Epidermal melanocyte (primary cell): ENCODE measurements around the gene PRCC.

Experiments
- DNase-seq: peaks from one replicate; pipeline ENCODE4 v3.0.0; 2011; ENCODE audit warnings: low spot score; ENCODE audit not compliant: insufficient read length

The PRCC gene, protein sequence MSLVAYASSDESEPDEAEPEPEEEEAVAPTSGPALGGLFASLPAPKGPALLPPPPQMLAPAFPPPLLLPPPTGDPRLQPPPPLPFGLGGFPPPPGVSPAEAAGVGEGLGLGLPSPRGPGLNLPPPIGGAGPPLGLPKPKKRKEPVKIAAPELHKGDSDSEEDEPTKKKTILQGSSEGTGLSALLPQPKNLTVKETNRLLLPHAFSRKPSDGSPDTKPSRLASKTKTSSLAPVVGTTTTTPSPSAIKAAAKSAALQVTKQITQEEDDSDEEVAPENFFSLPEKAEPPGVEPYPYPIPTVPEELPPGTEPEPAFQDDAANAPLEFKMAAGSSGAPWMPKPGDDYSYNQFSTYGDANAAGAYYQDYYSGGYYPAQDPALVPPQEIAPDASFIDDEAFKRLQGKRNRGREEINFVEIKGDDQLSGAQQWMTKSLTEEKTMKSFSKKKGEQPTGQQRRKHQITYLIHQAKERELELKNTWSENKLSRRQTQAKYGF

DNA sequence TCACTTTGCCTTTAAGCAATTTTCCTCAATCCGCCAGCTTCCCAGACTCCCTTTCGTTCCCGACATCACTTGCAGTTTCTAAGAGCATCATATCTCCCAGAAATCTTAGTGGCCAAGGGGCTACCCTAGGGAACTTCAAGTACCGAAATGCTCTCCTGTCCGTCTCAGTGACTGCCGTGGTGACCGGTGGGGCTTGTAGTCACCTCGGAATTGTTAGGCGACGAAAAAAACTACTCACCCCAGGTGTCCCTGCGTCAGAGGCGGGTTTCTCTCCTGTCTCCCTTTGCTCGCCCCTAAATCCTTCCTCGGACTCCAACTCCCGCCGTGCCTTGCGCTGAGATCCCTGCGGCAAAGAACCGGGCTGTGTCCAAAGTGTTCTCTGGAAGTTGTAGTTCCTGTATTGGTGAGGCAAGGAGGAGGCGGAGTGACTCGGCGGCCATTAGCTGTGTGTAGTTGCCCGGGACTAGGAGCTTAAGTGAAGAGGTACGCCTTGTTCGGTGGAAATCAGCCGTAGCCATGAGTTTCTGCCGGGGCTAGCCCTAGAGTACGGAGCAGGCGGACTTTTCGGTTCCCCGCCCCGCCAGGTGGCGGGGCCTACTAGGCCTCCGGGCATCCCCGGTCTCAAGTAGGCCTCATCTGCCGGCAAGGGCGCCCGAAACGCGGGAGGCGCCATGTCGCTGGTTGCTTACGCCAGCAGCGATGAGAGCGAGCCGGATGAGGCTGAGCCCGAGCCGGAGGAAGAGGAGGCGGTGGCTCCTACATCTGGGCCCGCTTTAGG is at the start of gene PRCC:
Gene PRCC, plus strand, starts transcription at position 435 of the 778 bp plus-strand sequence. Its CDS starts 237 bp downstream, at position 672.
- DNase-seq = peak; percentile 94

DNA sequence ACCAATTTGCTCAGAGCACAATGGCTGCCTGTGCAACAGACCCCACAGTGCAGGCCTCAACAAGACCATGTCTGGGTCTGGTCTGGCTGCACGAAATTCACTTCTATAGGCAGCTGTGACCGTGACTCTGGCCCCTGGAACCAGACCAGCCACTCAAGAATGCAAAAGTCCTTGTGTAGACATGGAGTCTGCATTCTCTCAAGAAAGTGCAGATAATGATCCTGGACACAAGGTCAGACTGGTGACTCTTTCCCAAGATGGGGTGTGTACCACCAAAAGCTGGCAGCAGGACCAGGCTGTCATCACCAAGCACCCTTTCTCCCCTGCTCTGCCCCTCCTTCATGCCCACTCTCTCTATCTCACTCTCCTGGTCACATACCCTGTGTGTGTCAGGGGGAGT is 46.2 kb upstream of the PRCC start:
- peak; percentile 8 for DNase-seq

DNA sequence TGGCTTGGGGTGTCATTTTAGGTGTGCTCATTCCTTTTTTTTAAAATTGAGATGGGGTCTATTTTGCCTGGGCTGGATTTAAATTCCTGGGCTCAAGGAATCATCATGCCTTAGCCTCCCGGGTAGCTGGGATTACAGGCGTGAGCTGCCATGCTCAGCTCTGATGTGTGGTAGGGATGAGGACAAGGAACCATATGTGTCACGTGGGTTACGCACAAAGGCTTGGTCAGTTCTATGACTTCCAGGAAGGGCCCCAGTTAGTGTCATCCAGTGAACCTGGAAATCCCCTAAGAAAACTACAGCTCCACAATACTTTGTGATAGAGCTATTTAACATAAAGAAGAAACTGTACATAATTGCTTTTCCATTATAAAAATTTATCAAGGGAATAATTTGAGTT is 45.8 kb upstream of the PRCC start:
- DNase-seq = no peak

DNA sequence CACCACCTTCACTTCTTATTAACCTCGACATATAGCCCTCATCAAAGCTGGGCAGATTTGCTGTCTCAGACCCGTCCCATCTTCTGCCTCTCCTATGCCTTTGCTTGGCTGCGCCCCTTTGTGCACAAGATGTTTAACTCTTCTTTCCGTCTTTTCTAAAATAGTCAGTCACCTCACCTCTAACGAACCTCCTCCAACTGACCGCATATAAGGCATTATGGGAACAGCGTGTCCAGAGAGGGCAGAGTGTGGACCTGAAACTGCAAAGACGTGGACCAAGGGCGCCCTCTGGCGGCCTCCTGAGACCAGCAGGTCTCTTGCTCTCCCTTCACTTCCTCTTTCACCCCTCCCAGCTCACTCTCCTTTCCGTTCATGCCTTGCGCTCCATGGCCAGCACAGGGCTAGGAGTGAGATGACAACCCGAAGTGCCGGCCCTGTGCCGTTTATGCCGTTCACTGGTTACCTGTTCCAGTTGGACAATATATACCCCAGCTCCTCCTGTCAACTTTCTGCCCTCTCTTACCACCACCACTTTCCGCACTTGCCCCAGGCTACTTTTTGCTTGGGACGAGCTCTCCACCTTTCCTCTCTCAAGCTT is 41.6 kb upstream of the PRCC start:
- peak; percentile 88 for DNase-seq

DNA sequence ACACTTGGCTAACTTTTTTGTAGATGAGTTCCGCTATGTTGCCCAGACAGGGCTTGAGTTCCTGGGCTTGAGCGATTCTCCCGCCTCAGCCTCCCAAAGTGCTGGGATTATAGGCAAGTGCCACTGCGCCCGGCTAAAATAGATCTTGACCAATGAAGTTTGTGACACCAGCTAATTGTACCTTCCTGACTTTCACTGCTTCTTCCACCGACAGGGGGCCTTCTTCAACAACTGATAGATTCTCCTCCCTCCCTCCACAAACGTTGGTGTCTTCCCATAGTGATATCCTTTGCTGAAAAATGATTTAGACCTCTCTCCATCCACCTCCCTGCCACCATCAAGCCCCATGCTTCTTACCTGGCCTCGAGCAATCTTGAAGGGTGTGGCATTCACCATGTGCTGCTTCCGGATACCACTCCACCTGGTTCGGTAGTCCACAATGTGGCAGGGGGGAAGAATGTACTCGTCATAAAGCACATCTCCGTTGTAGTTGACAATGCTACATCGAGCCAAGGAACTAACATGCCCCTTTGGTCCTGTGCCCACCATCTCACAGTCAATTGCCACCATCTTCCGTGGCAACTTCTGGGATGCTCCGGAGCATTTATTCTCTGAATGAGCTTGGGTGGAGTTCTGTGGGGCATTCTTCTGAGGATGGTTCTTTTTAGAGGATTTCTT is 40.6 kb upstream of the PRCC start:
- DNase-seq = peak; percentile 43

DNA sequence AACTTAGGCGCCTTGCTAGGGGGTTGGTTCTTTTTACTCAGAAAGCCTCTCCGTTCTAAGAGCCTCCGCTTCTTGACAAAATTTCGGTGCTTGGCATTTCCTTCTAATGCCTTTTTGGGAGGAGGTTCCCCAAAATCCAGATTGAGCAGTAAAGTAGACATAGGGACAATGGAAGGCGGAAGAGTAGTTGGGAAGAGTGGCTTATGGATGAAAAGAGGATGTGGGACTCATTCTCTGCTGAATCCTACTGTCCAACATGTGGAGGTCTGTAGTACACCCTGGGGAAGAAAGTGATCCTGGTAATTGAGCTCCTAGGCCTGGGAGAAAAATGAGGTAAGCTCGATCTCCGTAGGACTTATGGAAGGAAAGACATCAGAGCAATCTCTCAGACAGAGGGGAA is 39.8 kb upstream of the PRCC start:
- DNase-seq = no peak

DNA sequence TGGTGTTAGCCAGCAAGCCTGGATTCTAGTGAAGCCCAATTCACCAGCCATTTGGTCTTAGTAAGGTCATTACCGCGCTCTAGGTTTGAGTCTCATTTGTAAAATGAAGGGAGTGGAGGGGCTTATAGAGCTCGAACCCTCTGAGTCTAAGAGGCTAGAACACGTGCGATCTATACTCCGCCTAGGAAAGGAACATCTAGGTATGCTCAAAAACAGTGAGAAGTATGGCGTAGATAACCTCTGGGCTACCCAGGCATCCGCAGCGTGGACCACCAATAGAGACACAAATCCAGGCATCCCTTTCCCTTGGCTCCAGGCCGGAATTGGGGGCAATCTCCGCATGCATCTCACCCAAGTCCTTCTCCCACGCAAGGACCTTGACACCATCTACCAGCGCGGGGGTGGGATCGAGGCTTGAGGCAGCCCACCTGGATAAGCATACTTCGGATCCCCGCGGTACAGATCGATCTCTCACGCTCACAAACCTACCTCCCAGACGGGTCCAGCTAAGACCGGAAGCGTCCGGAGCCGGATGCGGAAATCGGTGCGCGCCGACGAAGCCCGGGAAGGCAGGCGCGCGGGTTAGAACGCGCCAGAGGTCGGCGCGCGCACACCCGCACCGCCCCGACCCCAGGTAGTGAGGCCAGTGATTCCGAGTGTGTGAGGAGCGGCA is 39.3 kb upstream of the PRCC start, which contains the start of gene METTL25B:
Gene METTL25B, plus strand, starts transcription at position 544 of the 673 bp plus-strand sequence. CDS start 636 bp downstream, outside the sequence.
- peak; percentile 85 for DNase-seq

DNA sequence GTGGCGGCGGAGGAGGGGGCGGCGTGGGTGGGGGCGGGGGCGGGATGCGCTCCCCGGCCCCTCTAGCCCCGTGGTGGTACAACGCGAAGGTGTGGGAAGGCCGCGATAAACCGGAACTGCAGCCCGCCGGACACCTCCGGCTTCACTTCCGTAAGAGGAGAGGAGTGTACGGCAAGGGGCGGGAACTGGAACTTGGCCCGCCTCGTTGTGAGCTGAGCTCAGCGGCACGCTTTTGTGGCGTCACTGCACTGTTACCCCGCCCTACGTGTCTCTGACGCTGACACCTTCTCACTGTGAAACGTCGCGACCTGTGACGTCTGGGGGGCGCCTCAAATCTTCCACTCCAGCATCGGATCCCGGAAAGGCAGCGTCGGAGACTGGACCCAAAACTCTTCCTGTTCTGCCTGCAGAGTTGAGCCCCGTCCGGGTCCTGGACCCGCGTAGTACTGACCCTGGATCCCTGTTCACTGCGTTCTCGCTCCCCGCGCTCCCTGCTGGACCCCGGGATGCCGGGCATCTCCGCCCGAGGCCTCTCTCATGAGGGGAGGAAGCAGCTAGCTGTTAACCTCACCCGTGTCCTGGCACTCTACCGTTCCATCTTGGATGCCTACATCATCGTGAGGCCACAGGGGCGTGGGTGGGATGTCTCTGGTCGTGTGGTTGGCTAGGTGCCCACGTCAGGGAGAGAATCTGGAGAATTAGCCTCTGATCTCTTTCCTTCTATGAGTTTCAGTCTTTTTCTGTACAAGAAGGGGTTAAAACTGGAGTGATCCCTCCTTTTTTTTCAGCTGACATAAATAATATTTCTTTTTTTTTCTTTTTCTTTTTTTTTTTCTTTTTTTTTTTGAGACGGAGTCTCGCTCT is 38.5 kb upstream of the PRCC start, which contains the start of gene ISG20L2:
Gene ISG20L2, minus strand, starts transcription at position 168 of the 864 bp plus-strand sequence. CDS start 1,114 bp downstream, outside the sequence.
- peak; percentile 92 for DNase-seq

DNA sequence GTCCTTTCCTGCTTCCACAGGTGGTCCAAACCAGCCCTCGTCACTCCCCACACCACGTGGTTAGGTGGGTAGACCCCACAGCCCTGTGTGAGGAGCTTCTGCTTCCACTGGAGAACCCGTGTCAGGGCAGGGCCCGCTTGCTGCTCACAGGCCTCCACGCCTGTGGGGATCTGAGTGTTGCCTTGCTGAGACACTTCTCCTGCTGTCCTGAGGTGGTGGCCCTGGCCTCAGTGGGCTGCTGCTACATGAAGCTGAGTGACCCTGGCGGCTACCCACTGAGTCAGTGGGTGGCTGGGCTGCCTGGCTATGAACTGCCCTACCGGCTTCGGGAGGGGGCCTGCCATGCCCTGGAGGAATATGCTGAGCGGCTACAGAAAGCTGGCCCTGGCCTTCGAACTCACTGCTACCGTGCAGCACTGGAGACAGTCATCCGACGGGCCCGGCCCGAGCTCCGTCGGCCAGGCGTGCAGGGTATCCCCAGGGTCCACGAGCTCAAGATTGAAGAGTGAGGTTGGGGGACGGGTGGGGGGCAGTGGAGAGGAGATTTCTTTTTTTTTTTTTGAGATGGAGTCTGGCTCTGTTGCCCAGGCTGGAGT is 33.2 kb upstream of the PRCC start:
- DNase-seq = no peak

DNA sequence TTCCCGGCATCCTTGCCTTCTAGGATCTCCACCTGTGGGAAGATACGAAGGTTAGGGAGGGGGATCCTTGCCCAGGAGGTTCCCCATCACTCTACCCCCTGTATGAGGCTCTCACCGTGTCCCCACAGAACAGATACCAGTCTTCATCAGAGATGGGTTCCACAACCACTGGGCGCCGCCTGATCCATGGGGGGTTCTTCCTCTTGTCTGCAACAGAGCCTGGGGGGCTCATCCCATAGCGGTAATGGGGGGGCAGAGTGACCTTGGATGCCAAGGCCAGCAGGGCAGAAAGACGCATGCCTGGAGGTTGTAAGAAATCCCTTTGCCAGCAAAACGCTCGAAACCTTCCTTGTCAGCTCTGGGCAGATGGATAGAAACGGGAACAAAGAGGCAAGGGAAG is 28.9 kb upstream of the PRCC start:
- DNase-seq = no peak

DNA sequence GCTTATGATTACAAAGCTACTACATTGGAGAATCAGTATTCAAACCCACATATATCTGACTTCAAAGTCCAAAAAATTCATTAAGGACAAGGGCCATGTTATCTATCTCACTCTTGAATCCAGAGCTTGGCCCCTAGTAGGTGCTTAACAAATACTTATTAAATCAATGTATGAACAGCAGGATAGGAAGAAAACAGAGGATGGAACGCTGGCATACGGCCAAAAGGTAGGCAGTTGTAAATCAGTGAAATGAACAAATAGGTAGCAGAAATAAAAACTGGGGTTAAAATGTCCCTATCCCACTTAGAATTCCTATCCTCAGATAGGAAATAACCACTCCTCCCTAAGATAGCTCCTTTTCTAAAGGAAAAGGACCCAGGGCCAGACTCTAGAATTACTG is 28.4 kb upstream of the PRCC start:
- no peak for DNase-seq

DNA sequence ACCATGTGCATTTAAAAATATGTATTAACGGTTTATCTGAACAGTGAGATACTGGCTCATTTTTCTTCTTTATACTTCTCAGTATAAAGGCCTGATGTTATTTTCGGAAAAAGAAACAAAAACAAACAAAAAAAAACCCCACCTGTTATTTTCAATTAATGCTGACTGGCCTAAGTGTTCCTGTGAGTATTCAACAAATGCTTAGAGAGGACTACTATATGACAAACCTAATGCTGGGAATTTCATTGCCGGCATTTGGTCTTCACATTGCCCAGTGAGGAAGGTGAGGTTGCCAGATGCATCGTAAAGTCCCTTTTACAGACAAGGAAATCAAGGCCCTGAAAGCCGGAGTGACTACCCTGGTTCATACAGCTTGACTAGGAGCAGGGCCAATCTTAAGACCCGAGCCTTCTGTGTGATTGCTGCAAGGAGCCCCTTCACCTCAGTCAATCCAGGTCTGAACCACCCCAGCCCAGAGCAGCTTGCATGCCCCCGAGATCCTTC is 27.0 kb upstream of the PRCC start:
- no peak for DNase-seq

DNA sequence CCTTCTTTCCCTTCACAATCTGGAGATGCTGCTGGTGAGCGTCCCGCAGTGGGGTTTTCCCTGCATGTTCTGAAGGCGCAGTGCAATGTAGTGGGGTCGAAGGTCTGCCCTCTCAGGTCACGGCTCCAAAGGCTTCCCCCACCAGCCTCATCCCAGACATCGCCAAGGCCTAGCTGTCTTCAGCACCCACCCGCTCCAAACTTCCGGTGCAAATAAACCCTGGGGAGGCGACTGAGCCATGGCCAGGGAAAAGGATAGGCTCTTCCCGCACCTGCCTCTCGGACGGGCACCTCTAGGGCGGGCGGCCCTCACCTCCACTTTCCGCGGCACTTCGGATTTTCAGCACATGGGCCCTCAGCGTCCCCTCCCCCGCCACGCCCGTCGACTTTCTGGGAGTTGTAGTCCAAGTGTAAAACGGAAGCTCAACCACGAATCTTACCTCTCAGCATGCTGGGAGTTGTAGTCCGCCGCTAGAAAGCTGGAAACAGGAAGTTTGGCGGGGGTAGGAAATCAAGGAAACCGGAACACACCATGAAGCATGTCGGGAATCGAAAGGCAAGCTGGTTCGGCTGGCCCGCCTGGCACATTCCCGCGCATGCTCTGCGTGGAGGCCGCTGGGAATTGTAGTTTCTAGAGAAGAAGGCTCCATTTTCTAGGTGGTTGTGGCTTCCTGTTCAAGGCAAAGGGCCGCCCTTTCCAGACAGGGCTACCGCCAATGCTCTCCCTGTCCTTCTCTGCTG is 26.4 kb upstream of the PRCC start, which contains the start of gene MRPL24:
Gene MRPL24, minus strand, starts transcription at position 348 of the 740 bp plus-strand sequence. CDS start 2,384 bp downstream, outside the sequence.
- DNase-seq = peak; percentile 98

DNA sequence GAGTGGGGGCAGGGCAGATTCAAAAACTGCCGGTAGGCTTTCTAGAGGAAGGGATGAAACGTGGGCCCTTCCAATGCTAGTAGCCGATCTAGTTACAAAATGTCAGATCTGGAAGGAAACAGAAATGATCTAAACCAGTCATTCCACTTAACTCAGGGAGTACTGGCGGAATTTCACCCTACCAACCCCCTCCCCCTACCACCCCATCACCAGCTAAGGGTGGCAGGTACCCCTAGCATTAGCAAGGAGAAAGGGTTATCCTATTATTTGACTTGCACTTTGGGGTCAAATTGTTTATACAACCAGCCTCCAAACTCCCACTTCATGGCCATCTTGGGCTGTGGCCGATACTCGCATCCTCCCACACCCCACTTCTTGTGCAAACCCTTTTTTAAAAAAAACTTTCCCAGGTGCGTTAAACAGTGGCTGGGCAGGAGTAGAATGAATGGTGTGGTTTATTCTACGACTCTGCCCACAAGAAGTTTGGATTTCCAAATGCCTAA is 25.8 kb upstream of the PRCC start:
- no peak for DNase-seq

DNA sequence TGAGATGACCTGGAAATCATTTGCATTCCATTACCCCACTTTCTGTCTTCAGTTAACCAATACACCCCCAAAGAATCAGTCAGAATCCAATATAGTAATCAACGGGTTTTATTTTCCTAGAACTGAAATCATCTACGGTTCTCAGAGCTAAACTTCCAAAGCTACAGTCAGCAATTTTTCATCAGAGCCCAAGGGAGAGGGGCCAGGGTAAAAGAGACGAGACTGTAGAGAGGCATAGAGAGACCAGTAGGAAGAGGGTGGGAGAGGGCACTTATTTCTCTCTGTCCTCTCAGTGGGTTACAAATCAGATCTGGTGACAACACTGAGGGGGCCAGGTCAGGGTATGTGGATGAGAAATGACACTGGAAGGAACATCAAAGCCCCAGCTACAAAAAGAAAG is 25.3 kb upstream of the PRCC start:
- no peak for DNase-seq

DNA sequence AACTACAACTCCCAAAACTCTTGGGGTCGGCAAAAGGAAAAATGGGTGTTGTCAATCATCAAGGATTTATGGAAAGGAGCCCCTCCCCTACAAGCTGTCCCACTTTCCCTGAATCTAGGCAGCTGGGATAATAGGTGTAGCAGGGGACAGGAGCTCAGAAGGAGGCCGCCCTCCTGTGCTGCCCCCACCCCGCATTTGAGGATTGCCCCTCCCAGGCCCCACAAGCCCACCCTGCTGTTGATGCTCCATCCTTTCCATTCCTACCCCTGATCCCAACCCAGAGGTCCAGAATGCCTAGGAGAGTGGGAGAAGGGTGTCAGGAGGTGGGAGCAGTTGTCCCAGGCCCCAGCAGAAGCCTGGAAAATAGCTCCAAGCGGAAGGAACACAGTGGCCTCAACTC is 24.5 kb upstream of the PRCC start:
- DNase-seq = no peak

DNA sequence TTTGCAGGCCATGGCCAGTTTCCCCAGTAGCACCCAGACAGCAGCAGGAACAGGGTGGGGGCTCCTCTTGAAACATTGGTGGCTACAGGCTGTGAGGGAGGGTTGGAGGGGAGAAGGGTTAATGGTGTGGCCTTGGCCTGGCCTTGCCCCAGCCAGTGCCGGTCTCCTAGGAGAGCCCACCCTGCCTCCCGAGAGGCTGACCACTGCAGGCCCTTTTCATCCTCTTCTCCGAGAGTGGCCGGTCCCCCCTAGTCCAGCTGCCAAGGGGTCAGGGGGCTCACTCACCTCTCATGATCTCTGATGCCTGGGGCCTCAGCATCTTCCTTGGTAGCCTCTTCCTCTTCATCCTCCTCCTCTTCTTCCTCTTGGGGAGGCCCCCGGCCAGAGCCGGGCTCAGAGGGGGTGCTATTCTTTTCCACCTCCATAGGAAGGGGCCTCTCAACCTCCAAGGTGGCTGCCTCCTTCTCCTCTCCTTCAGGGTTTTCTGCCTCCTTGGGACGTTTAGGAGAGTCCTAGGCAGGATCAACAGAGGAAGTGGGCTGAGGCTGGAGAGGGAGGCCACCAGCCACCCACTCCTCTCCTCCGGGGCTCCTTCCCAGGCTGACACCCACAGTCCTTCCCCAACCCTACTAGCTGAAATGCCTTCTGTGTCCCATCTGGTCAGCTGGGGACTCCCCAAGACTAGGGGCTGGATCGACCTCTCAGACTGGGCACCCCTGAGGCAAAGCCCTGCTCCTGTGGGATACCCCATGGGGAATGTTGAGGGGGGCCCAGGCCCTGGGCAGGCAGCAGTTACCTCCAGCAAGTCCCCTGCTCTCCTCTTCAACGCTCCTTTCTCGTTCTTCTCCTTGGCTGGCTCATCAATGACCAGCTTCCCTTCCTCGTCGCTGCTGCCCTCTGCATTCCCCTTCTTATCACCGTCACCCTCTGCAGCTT is 23.7 kb upstream of the PRCC start:
- no peak for DNase-seq
